ENCODE results near the gene VEGFA.

VEGFA gene

DNA sequence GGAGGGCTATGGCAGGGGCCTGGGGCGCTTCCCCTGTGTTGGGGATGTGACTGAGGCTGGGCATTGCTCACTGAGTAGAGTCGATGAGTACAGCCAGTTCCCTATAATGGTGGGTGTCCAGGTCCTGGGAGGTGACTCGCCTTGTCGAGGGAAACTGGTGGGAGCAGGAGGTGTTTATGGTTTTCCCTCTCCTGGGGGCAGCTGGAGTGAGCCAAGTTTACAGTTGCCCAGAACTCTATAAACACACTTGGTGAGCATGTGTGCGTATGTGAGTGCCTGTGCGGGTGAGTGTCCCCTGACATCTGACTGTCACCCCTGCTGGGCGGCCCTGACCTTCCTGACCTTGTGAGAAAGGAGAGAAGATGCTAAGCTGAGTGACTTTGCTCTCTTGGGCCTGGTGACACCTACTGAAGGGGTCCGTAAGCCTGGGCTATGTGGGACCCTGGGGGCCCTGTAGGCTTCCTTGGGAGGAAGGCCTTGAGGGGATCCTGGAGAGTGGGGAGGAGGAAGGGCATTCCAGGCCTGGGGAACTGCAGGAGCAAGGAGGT lies 65.9 kb downstream of the VEGFA start:
- H3K36me3 Mint-ChIP-seq = no peaks in the 10 kb centered on the region
- H3K4me3 Mint-ChIP-seq = no peak overlapping the region
- H3K4me1 Mint-ChIP-seq = peaks cover 4% of the 10 kb centered on the region
- peak overlapping the region; percentile 21 for H3K27ac Mint-ChIP-seq
- H3K9me3 Mint-ChIP-seq = no peaks in the 10 kb centered on the region
- DNase-seq (ENCODE audit: low spot score in 2 of 2) (no peak), ATAC-seq (no peak)

Measured in stimulated activated effector memory CD8-positive, alpha-beta T cell treated with anti-CD3 and anti-CD28 coated beads, Interleukin-12 subunit alpha, Interleukin-12 subunit beta, amount 100 ng/mL, for 72 hours (primary cell).